SH-SY5Y (cell line): Measurements from ENCODE around the gene PIGP.

ENCODE experiments used
- GATA2 ChIP-seq: IDR thresholded peaks from 2 replicates; pipeline ENCODE4 v1.6.1; 2011; ENCODE audit warnings: mild to moderate bottlenecking, low read depth, low read length
- GATA3 ChIP-seq: IDR thresholded peaks from 2 replicates; pipeline ENCODE4 v1.6.1; 2011; ENCODE audit warnings: low read depth, mild to moderate bottlenecking, low read length, moderate library complexity

PIGP gene

GRCh38 chr21:37032293-37032692, 40.6 kb downstream of the PIGP start:
- no peak for TF ChIP-seq GATA2
- TF ChIP-seq GATA3 = no peak

- TF ChIP-seq GATA2 (no peak), GATA3 (no peak)
These were observed 42.0 kb downstream of the PIGP start for GRCh38 chr21:37030864-37031263.

- no peak for TF ChIP-seq GATA3
- TF ChIP-seq GATA2 = no peak
These were observed 44.3 kb downstream of the PIGP start for GRCh38 chr21:37028570-37028969.

- TF ChIP-seq GATA3 = no peak
- TF ChIP-seq GATA2 = no peak
These were observed 46.4 kb downstream of the PIGP start for GRCh38 chr21:37026499-37026898.

- no peak for TF ChIP-seq GATA3
- no peak for TF ChIP-seq GATA2
These were observed 54.8 kb downstream of the PIGP start for GRCh38 chr21:37017951-37018679.
